Upper lobe of right lung (tissue), 1 donor: ENCODE data around the gene SLC18A2. TPM values are rescaled to one million over a fixed set of nuclear protein-coding genes. Genes with fewer than 3 reads are reported as not detected.

Experiments used
- ATAC-seq: fragments of 200-7000 bp; cut with Tn5 transposase; one replicate; pipeline ENCODE4 v1.9.1; 2020; ENCODE audit warnings: mild to moderate bottlenecking, moderate library complexity
- DNase-seq: peaks from one replicate; pipeline ENCODE4 v3.0.0-alpha.2; 2020
- H3K27ac ChIP-seq: fragments of 200-600 bp; one replicate; pipeline ENCODE4 v1.8.0; 2022
- H3K27me3 ChIP-seq: fragments of 200-600 bp; one replicate; pipeline ENCODE4 v1.8.0; 2022; ENCODE audit warnings: mild to moderate bottlenecking
- H3K36me3 ChIP-seq: fragments of 200-600 bp; one replicate; pipeline ENCODE4 v1.8.0; 2022
- H3K4me1 ChIP-seq: fragments of 200-600 bp; one replicate; pipeline ENCODE4 v1.8.0; 2022
- H3K4me3 ChIP-seq: fragments of 200-600 bp; one replicate; pipeline ENCODE4 v1.8.0; 2022; ENCODE audit warnings: mild to moderate bottlenecking
- H3K9me3 ChIP-seq: fragments of 200-600 bp; one replicate; pipeline ENCODE4 v1.8.0; 2022
- intact Hi-C: fragments of 100-400 bp; cut with DNase I; formaldehyde crosslinking; loops from one replicate; pipeline ENCODE4 v1.11.0; 2022
- total RNA-seq: library from RNA; stranded (reverse); fragmentation: NEBNext Ultra II Directional; extraction: Animal tissue kit (Norgen Biotek cat#: 25700); gene quantifications from one replicate; pipeline ENCODE4 v1.2.1, GENCODE V29; 2021
- TF ChIP-seq, protein P1 (sequence below): fragments of 200-600 bp; IDR thresholded peaks from one replicate; pipeline ENCODE4 v1.8.0; 2022; ENCODE audit warnings: antibody characterized with exemption
- donor health status: DM: no; HTN: yes; CAD: no; lungs with severe emphysema.

SLC18A2 gene
- total RNA-seq, 1 donor from 2014 or later: 5.2 TPM

DNA sequence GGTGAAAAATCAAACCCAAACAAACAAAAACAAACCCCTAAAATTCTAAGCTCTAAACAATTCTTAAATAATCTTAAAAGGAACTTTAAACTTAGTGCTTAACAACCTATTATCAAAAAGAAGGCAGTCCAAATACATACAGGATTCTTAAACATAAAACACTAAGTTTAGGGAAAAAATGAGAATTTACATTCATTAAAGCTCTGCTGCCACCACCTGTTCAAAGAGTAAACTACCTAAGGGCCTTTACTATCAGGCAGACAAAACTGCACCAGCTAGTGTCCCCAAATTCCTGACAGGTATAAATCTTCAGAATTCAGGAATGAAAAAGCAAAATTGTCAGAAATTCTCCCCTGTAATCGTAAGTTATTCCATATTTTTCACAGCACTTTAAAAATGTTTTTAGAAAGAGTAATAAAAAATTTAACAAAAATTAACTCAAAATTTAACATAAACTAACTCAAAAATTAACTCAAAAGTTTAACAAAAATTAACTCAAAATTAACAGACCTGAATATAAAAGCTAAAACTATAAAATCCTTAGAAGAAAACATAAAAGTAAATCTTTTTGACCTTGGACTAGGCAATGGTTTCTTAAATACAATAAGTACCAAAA lies 79.2 kb downstream of the SLC18A2 start:
- H3K36me3 ChIP-seq: peaks cover 3% of the 10 kb centered on the region
- no peaks in the 10 kb centered on the region for H3K4me1 ChIP-seq
- ATAC-seq (no peak), DNase-seq (no peak)
- intact Hi-C loops: no loop called here
- H3K27ac ChIP-seq: no peak overlapping the region
- TF ChIP-seq, protein P1, sequence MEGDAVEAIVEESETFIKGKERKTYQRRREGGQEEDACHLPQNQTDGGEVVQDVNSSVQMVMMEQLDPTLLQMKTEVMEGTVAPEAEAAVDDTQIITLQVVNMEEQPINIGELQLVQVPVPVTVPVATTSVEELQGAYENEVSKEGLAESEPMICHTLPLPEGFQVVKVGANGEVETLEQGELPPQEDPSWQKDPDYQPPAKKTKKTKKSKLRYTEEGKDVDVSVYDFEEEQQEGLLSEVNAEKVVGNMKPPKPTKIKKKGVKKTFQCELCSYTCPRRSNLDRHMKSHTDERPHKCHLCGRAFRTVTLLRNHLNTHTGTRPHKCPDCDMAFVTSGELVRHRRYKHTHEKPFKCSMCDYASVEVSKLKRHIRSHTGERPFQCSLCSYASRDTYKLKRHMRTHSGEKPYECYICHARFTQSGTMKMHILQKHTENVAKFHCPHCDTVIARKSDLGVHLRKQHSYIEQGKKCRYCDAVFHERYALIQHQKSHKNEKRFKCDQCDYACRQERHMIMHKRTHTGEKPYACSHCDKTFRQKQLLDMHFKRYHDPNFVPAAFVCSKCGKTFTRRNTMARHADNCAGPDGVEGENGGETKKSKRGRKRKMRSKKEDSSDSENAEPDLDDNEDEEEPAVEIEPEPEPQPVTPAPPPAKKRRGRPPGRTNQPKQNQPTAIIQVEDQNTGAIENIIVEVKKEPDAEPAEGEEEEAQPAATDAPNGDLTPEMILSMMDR: peak; percentile 54
- no peaks in the 10 kb centered on the region for H3K27me3 ChIP-seq
- H3K4me3 ChIP-seq: no peak overlapping the region
- no peaks in the 10 kb centered on the region for H3K9me3 ChIP-seq

DNA sequence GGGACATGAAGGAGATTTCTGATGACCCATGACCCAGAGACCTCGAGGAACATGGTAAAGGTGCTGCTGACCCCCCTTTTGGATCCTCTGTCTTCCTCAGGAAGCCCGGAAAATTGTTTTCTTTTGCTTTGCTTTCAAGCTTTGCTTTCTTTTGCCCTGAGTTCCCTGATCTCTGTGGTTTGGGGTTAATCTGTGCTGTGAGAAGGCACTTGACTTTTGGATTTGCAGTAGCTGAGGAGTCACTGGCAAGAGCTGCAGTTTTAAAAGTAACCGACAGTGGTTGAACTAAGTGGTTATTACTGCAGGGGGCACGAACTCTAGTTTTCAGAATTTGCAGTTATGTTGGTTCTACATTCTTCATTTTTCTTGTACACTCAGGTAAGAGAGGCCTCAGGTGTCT lies 81.3 kb downstream of the SLC18A2 start:
- no peaks in the 10 kb centered on the region for H3K27me3 ChIP-seq
- no peak for DNase-seq
- no peaks in the 10 kb centered on the region for H3K9me3 ChIP-seq
- no peak overlapping the region for H3K27ac ChIP-seq
- no peak for ATAC-seq
- H3K4me1 ChIP-seq: no peaks in the 10 kb centered on the region
- TF ChIP-seq, protein P1: no peak
- H3K4me3 ChIP-seq: no peak overlapping the region
- H3K36me3 ChIP-seq: peaks cover 3% of the 10 kb centered on the region
- intact Hi-C loops: no loop called here

GRCh38 chr10:117324367-117324766 lies 83.5 kb downstream of the SLC18A2 start:
- H3K27me3 ChIP-seq: no peaks in the 10 kb centered on the region
- no peaks in the 10 kb centered on the region for H3K36me3 ChIP-seq
- no peaks in the 10 kb centered on the region for H3K4me1 ChIP-seq
- no peaks in the 10 kb centered on the region for H3K9me3 ChIP-seq
- TF ChIP-seq, protein P1: no peak
- no peak overlapping the region for H3K27ac ChIP-seq
- ATAC-seq: no peak
- intact Hi-C loops: no loop called here
- H3K4me3 ChIP-seq: no peak overlapping the region
- no peak for DNase-seq

DNA sequence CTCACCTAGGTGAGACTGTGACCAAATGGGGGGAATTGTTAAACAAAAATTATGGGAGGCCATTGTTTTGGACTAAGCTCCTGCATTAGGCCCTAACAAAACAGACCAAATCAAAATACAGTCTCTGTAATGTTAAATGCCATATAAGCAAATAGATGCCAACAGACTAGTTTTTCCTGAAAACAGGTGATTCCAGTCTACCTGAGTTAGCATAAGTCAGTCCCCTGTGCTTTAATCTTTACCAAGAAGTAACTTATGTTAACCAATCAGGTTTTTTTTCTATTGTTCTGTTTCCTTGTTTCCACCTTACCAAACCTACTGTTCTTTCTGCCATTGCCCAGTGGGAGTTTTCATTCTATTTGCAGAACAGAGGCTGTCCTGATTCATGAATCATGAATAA lies 86.3 kb downstream of the SLC18A2 start:
- no peak for ATAC-seq
- Histone ChIP-seq H3K9me3 (no peaks in the 10 kb centered on the region), H3K4me1 (no peaks in the 10 kb centered on the region), H3K36me3 (no peaks in the 10 kb centered on the region), H3K4me3 (no peak overlapping the region), H3K27ac (no peak overlapping the region), H3K27me3 (no peaks in the 10 kb centered on the region)
- intact Hi-C loops: no loop called here
- TF ChIP-seq, protein P1: no peak
- no peak for DNase-seq

Other genes starting within 250 kb of the SLC18A2 start
- gene SHTN1, start 235.9 kb upstream of the SLC18A2 start, total RNA-seq: 40.4 TPM
- not detected for gene VAX1, start 102.8 kb upstream of the SLC18A2 start, total RNA-seq
- gene KCNK18, start 43.6 kb upstream of the SLC18A2 start, total RNA-seq: not detected
- 38.7 TPM for gene PDZD8, start 134.3 kb downstream of the SLC18A2 start, total RNA-seq